HEK293T (cell line): ENCODE measurements around the gene RBM42.

ENCODE experiments used
- BHLHE40 ChIP-seq: fragments of 450-650 bp; IDR thresholded peaks from 2 replicates; pipeline ENCODE4 v1.6.1; 2016; ENCODE audit warnings: mild to moderate bottlenecking, moderate library complexity, borderline replicate concordance
- FOXK2 ChIP-seq: fragments of 450-650 bp; IDR thresholded peaks from 2 replicates; pipeline ENCODE4 v1.6.1; 2016; ENCODE audit warnings: mild to moderate bottlenecking
- FOXM1 ChIP-seq: fragments of 450-650 bp; IDR thresholded peaks from 2 replicates; pipeline ENCODE4 v1.6.1; 2017; ENCODE audit warnings: mild to moderate bottlenecking, borderline replicate concordance
- HDGF ChIP-seq: fragments of 450-650 bp; IDR thresholded peaks from 2 replicates; pipeline ENCODE4 v1.6.1; 2017; ENCODE audit warnings: antibody characterized with exemption, borderline replicate concordance
- LEF1 ChIP-seq: fragments of 450-650 bp; IDR thresholded peaks from 2 replicates; pipeline ENCODE4 v1.6.1; 2017; ENCODE audit warnings: mild to moderate bottlenecking, borderline replicate concordance
- NFRKB ChIP-seq: fragments of 450-650 bp; IDR thresholded peaks from 2 replicates; pipeline ENCODE4 v1.6.1; 2016; ENCODE audit warnings: mild to moderate bottlenecking, moderate library complexity
- PKNOX1 ChIP-seq: fragments of 450-650 bp; IDR thresholded peaks from 2 replicates; pipeline ENCODE4 v1.6.1; 2016
- TARDBP ChIP-seq: fragments of 450-650 bp; IDR thresholded peaks from 2 replicates; pipeline ENCODE4 v1.6.1; 2016
- ZNF384 ChIP-seq: fragments of 450-650 bp; IDR thresholded peaks from 2 replicates; pipeline ENCODE4 v1.6.1; 2016

- TF ChIP-seq NFRKB (no peak), HDGF (no peak), LEF1 (no peak), TARDBP (no peak), FOXK2 (no peak), FOXM1 (no peak), ZNF384 (no peak), PKNOX1 (no peak), BHLHE40 (no peak)
Observed at GRCh38 chr19:35639863-35640262, 11.0 kb downstream of the RBM42 start.
